ENCODE results near the gene EVL.
A peak's percentile ranks its signal among the peaks of the same experiment; 100 is the strongest.
"Not testable (repeated sequence)": the region's sequence is repeated elsewhere in the genome, so short reads cannot be mapped to it uniquely, and the experiment has no call there.

EVL gene

DNA sequence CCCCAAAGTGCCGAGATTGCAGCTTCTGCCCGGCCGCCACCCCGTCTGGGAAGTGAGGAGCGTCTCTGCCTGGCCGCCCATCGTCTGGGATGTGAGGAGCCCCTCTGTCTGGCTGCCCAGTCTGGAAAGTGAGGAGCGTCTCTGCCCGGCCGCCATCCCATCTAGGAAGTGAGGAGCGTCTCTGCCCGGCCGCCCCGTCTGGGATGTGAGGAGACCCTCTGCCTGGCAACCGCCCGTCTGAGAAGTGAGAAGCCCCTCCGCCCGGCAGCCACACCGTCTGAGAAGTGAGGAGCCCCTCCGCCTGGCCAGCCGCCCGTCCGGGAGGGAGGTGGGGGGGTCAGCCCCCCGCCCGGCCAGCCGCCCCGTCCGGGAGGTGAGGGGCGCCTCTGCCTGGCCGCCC lies 115.4 kb downstream of the EVL start:
- DNase-seq = not testable (repeated sequence)

DNA sequence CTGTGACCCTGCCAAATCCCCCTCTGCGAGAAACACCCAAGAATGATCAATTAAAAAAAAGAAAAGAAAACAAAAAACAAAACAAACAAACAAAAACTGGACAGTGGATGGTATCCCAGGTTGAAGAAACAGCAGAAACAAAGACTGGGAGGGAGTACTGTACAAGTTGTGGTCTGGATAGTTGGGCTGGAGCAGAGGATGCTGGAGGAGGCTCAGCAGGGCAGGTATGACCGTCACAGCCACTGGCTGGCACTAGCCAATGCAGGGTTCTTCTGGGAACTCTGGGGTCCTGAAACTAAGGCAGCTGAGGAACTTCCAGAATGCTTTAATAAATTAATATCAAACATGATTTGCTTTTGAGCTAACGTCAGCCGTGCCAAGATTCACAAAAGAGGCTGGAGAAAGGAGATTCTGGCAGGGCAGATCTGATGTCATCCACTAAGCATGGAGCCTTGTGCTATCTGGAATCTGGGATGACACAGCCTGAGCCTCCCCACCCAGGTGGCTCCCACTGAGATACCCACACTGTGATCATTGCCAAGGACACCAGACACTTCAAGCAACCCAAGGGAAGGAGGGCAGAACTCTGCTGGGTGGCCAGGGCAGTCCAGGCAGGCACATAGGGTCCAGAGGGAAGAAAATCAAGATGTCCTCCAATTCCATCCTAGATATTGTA lies 116.8 kb downstream of the EVL start:
- DNase-seq = not testable (repeated sequence)

DNA sequence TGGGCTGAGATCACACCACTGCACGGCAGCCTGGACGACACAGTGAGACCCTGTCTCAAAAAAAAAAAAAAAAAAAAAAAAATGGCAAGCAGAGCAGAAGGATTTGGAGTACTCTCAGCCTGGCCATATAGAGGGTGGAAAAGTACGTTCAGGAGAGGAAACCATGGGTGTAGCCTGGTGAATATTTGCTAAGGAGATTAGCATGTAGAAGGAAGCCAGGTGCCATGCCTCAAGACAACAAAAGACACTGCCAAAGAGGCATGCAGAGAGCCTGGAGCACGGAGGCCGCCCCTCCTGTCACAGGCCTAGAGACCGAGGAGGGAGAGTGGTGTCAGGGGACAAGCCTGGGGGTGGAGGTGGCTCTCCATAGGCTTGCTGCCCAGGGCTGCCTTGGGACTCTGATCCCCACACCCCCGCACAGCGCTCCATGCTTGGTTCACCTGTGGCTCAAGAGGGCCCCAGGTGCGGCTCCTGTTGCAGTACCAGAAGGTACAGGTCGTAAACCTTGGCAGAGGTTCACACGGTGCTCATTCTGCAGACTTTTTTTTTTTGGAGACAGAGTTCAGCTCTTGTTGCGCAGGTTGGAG lies 122.1 kb downstream of the EVL start:
- no peak for DNase-seq

DNA sequence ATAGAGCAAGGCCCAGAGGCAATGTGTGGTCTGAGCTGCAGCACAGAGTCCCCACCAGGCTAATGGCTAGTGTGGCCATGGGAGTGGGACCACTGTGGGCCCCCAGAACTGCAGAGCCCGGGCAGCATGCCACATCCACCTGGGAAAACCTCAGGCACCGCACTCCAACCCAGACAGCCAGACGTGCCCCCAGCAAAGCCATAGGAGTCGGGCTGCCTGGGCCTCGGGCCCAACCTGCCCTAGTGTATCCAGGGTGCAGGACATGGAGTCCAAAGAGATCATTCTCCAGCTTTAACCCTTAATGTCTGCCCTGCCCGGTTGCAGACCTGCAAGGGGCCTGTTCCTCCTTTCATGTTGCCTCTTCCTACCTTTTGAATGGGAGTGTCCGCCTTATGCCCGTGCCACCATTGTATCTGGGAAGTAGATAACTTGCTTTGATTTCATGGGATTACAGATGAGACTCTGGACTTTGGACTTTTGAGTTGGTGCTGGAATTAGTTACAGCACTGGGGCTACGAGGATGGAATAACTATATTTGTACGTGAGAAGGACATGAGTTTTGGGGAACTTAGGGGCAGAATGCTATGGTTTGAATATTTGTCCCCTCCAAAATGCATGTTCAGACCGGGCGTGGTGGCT lies 123.3 kb downstream of the EVL start:
- no peak for DNase-seq

DNA sequence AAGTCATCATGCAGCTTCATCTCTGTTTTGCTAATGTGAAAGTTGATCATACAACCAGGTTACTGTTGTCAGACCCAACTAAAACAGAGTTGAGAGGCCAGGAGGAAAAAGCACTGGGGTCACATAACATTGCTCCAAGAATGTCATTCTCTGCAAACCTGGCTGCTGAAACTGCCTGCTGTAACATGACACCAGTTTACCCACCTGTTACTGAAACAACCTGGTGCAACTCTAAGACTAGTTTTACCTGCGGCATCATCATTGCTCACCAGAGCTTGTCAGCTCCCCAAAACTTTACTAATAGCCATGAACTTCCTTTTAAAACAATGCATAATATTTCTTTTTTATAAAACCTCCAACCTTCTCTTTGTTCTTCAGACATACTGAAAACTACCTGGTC lies 124.9 kb downstream of the EVL start:
- DNase-seq = no peak

DNA sequence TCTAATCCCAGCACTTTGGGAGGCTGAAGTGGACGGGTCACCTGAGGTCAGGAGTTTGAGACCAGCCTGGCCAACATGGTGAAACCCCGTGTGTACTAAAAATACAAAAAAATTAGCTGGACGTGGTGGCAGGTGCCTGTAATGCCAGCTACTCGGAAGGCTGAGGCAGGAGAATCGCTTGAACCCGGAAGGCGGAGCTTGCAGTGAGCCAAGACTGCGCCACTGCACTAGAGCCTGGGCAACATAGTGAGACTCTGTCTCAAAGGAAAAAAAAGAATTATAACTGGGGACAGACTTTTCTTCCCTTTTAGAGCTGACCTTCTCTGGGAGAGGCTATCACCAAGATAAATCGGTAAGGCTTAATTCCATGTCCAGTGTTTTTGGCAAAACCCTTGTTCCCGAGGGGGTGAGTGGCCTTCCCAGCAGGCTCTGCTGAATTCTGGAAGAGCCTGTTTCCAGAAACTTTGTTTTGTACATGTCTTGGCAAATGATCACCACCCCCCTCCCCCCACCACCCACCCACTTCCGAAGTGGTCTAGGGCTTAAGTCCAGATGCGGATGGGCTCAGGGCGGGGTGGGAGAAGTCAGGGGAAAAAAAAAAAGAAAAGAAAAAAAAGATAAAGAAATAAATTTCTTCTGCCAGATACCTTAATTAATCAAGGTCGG lies 126.5 kb downstream of the EVL start:
- no peak for DNase-seq

DNA sequence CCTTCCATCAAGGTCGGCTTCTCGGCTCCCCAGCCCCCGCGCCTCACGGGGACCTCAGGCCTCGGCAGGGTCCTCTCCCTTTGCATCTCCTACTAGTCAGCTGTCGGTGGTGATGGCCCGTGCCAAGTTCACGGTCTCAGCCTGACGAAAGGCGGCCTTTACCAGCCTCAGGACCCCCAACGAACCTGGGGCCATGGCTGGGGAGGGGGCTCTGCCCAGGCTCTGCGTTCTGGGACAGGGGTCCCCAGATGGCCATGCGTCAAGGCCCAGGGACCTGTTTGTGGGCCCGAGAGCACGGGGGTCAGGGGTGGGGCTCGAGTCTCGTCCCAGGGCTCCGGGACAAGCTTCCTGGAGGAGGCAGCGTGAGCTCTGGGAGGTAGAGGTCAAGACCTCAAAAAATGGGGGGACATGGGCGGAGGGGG lies 127.0 kb downstream of the EVL start:
- no peak for DNase-seq

DNA sequence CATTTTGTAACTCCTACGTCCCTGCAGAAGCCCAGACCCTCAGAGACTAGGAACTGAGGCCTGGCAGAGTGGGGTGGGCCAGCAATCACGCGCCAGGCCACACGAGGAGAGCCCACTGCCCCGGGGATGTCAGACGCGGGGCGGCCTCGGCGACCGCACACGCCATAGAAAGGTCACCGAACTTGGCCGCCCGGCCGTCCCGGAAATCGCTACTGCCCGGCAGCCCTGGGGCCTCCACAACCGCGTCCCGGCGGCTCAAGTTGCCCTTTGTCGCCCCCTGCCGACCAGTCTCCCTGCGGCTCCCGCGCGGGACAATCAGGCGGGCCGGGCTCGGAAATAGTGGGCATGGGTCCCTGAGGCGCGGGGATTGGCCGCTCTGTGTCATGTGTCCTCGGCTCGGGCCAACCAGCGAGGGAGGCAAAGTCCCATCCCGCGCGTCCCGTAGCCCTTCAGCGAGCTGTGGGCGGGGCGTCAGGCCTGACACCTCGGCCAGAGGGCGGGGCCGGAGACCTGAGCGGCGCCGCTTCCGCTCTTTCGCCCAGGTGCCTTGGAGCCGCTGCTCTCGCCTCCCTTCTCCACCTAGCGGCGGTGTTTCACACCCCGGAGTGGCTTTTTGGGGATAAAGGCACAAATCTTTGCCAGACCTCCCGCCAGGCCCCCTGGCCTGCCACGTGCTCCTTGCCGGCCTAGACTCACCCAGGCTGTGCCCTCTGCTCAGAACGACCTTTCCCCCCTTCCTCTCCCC lies 127.6 kb downstream of the EVL start:
- peak; percentile 100 for DNase-seq

Data from NCI-H1694 treated with DMSO at 0.1 percent for 48 hours (cell line).